Activated gamma-delta T cell treated with anti-CD3 and anti-CD28 coated beads, Interleukin-2, amount 50 U/mL, for 16 hours (primary cell): ENCODE measurements around the gene TSHZ2.

Experiments
- DNase-seq: peaks from one replicate; pipeline ENCODE4 v3.0.0-alpha.2; 2020; ENCODE audit warnings: low read depth

TSHZ2 gene, protein sequence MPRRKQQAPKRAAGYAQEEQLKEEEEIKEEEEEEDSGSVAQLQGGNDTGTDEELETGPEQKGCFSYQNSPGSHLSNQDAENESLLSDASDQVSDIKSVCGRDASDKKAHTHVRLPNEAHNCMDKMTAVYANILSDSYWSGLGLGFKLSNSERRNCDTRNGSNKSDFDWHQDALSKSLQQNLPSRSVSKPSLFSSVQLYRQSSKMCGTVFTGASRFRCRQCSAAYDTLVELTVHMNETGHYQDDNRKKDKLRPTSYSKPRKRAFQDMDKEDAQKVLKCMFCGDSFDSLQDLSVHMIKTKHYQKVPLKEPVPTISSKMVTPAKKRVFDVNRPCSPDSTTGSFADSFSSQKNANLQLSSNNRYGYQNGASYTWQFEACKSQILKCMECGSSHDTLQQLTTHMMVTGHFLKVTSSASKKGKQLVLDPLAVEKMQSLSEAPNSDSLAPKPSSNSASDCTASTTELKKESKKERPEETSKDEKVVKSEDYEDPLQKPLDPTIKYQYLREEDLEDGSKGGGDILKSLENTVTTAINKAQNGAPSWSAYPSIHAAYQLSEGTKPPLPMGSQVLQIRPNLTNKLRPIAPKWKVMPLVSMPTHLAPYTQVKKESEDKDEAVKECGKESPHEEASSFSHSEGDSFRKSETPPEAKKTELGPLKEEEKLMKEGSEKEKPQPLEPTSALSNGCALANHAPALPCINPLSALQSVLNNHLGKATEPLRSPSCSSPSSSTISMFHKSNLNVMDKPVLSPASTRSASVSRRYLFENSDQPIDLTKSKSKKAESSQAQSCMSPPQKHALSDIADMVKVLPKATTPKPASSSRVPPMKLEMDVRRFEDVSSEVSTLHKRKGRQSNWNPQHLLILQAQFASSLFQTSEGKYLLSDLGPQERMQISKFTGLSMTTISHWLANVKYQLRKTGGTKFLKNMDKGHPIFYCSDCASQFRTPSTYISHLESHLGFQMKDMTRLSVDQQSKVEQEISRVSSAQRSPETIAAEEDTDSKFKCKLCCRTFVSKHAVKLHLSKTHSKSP (N-terminal part only)

DNA sequence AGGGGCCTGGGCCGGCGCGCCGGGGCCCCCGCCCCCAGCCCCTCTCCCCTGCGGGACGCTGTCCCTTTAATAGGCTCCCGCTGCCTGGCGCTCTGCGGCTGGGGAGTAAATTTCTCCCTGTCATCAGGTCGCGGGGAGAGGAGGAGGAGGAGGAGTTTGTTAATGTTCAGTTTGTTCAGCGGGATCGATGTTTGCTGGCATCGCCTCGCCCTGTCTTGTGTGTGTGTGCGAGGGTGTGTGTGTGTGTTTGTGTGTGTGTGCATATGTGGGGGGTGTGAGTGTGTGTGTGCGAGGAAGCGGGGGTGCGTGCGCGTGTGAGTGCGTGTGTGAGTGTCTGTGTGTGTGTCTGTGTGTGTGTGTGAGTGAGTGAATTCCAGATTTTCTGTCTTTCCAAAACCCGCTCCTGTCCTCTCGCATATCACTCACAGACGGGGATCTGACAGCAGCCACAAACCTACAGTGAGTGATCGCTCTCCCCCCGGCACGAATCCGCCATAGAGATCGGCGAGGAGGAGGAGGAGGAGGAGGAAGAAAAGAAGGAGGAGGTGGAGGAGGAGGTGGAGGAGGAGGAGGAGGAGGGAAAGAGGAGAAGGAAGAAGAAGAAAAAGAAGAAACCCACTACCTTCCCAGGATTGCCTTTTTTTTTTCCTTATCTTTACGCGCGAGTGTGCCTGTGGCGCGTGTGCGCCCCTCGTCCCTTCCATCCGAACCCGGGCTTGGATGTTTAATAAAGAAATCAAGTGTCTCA is at the start of gene TSHZ2:
Gene TSHZ2, plus strand, starts transcription at position 169 of the 748 bp plus-strand sequence. CDS start 936 bp downstream, outside the sequence.
- DNase-seq, result no peak

DNA sequence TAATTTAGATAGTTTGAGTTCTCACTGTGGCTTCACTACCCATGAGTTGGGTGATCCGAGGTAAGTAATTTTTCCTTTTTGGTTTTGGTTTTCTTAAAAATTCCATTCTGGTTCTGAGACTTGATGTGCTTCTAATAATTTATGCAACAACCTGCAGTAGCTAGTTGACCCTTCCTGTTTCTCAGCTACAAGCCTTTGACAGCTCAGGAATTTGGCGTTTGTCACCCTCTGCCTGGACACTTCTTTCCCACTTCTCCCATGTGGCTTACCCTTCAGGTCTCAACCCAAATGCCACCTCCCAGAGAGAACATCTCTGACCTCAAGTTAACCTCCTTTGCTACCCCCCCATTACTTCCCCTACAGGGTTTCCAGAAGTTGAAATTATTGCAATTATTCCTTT is 49.7 kb upstream of the TSHZ2 start:
- no peak for DNase-seq

DNA sequence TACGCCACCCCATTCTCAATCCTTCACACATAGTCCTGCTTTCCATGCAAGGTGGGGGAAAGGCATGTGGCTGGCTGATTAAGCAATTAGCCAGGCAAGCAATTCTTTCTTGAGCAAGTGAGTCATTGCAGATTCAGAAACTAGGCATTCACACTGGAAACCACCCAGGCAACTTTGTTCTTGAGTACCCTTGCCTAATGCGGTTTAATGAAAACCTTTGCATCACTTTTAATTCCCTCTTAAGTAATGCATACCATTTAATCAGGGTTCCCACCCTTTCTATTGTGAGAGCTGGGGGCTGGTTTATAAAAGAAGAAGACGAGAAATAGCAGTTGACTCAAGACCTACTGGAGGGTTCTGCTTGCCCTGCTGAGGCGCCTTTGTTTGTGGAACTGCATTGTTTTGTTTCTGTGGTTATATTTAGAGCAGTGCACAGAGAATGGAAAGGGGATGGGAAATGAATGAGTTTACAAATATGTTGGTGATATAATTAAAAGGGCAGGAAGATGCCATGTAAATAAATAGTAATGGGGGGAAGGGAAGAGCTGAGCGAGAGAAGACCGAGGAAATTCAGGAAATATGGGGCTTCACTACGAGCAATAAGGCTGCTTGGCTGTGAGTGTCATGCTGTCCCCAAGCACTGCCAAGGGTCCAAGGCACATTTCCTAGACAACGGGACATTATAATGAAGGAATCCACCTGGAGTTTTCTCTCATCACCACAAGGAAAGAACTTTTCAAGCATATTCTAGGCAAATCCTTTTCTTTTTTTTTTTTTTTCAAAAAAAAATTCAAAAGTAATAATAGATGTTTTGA is 48.8 kb upstream of the TSHZ2 start:
- no peak for DNase-seq

DNA sequence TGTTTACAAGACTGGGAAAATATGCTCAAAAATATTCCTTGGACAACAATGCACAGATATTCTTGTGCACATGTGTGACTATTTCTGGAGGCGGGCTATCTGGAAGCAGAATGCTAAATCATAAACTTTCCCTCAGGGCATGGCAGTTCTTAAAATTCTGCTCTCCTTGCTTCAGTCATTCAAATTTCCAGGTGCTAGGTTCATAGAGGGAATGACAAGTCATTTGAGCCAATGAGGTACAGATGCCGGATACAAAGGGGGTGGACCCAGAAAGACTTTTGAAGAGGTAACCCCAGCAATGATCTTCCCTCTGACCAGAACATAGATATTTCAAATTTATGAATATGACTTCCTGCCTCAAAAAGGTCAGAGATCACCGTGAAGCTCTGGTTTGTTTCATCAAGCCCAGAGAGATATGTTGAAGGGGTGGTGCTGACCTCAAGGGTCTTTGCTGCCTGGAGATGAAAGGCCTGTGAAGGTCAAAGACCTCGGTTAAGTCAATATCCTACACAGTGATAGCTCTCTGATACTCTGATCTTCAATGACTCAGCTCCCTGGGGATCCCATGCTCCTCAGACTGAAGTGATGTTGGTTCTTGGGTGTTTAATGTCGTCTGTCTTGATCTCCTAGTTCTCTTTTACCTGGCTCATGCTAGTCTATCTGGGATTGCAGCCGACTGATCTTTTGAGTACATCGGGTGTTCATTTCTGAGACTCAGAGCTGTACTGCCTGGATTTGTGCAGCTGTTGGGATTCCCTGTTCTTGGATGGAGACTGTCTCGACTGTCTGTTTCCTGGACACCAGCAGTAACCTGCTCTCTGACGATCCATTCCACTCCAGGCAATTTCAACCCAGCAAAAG is 47.5 kb upstream of the TSHZ2 start:
- no peak for DNase-seq

DNA sequence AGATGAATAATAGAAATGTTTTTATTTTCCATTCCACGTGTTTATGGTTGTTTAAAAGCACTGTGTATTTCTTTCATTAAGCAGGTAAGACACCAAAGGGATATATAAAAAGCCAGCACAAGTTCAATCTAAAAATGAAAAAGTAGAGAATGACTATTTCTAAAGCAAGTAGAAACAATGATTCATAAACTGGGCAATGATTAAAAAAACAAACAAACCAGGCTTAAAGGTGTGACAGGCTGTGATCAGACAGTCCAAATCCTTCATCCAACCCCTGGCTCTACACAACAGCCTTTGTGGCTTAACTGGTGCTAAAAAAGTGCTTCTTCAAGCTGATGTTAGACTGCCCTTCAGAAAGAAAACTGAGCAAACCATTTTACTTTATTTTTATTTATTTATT is 45.7 kb upstream of the TSHZ2 start:
- no peak for DNase-seq

DNA sequence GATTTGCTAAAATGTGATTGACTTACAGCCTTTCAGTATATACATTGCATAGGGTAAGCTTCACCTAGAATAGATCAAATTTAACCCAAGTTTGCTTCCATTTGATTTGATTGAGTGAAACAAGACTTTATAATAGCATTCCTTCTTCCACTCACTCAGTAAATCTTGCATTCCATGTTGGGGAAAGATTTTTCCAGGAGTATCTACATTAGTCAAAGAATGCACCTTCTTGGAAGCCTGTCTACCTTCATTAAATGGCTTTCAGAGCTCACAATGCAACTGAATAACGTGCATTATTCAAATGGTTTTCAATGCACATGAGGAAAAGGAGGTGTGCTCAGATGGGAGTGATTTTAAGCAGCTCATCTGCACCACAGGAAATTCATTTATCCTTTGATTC is 38.3 kb upstream of the TSHZ2 start:
- DNase-seq, result no peak

DNA sequence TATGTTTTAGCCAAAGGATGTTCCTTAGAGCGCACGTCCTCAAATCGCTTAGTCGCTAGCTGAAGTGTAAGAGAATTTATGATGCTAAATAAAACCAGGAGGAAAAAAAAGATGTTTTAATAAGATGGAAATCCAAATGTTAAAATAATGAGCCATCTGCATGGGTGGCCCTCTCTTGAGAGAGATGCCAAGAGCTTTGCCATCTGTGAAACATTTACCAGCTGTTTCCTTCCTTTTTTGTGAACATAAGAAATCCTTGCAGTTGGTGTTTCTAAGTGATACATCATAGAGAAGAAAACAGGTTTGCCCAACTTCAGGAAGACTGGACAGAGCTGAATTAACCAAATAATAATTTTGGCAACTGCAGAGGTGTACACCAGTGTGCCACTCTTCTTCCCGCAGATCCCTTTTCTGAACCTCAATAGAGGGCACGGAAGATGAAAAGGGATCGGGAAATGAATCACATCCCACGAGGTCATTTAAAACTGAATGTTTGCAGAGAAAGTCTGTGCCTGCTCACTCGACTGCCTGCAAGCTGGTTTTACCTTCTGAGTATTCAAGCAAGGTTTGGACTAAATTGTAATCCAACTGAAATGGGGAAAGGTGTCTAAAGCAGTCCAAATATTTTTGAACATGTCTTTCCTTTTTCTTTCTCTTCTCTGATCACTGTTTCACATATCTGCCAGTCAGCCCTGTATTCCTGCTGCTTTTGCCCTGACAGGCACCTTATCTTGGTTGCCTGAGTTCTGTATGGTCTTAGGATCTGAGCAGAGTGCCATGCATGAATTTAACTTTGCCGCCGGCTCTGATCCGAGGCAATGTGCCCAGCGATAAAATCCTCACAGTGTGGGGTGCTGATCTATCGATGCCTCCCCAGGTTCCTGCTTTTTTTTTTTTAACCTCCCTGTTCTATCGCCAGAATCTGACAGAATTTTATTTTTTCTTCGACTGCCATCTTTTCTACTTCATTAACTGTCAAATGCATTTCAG is 35.5 kb upstream of the TSHZ2 start:
- no peak for DNase-seq

DNA sequence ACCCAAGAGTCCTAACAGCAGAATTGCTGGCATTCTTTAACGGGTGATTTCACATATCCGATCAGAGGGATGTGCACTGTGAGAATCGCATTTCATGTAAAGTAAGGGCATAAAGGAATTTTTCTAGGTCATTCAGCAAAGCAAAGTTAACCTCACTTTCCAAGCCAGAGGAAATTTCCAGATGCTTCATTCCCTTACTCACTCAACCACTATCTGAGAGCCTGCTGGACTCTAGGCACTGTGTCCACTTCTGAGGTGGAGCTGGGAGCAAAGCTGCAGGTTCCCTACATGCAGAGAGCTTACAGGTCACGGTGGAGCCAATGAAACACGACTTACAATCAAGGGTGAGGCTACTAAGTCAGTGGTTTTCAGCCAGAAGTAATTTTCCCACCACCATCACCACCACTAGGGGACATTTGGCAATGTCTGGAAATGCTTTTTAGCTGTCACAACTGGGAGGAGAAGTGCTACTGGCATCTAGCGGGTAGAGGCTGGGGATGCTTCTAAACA is 34.5 kb upstream of the TSHZ2 start:
- no peak for DNase-seq

DNA sequence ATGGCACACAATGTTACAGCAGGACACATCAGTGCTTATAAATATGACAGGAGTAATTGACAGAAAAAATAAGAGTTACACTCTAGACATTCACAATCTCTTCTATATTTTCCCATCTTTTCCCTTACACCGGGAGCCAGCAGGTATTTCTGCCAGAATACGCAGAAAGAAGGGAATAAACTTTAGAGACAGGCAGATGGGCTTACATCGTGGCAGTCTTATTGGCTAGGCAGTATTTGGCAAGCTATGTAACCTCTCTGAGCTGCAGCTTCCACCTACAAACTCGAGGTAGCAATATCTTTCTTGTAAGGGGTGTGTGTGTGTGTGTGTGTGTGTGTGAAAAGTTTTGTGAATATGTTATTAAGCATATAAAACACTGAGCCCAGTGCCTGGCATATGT is 33.0 kb upstream of the TSHZ2 start:
- DNase-seq, result no peak

DNA sequence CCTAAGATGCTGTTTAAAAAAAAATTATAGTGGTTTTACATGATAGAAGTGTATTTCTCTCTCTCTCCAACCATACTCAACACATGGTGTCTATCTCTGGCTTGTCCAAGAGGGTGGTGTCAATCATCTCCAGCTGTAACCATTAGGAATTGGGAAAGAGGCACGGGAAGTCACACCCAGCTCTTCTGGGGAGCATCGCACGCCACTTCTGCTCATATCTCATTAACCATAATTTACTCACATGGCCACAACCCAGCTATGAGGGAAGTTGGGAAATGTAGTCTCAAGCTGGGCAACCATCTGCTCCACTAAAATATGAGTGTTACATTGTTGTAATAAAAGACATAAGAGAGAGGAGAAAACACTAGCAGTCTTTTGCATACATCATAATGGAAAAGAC is 30.4 kb upstream of the TSHZ2 start:
- no peak for DNase-seq

DNA sequence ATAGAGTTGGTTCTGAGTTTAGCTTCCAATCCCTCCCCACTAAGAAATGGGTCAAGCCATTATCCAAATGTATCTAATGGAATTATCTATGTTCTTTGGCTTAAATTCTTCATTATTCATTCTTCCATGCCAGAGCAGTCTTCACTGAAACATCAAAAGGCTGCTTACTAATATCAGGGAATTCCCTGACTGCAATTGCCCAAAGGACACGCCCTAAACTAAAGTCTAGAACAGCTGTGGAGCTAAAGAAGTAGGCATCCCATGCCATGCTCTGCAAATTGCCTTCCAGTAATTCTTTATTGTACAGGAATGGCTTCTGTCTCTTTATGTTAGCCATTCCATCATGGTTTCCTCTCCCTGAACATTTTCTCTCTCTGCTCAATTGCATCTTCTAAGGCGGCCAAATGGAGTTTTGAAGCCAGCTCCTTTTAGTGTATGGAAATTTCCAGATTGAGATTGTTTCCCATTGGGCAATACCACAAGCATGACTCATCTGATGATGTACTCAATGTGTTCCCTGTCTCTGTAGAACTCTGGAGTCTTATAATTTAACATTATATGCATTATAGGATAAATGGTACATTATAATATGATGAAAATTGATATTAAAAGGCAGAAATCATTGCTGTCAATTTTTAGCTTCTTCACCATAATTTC is 28.8 kb upstream of the TSHZ2 start:
- no peak for DNase-seq

DNA sequence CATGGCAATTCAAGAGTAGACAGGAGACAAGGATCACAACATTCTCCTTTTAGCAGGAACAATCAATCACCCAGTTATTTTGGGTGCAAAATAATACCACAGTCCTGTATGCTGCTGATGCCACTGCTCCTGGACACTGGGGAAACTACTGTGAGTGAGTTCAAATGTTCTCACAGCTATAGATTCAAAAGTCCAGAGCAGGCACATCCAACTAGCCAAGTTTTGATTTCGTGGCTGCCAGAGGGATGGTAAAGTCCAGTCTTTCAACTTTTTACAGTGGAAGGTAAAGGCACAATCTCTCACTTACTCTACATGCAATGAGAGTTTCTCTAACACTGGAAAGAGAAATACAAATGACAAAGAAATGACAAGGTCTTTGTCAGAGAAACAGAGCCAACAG is 26.9 kb upstream of the TSHZ2 start:
- DNase-seq, result no peak

DNA sequence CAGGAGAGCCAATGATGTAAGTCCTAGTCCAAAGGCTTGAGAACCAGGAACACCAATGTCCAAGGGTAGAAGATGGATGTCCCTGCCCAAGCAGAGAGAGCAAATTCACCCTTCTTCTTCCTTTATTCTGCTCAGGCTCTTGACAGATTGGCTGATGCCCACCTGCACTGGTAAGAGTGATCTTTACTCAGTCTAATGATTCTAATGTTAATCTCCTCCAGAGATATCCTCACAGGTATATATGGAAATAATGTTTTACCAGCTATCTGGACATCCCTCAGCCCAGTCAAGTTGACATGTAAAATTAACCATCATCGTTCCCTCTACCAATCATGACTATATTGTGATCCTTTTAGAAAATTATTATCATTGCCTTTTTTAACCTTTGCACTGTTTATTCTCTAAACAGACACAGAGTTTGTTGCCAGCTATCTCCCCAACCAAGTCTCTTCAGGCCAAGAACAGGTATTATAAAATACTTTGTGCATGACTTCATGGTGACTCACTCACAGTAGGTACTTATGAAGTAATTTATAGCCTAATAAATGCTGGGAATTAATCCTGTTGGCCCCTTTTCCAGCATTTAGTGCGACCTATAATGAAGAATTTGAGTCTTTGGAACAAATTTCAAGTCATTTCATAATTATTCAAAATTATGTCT is 26.2 kb upstream of the TSHZ2 start:
- no peak for DNase-seq

DNA sequence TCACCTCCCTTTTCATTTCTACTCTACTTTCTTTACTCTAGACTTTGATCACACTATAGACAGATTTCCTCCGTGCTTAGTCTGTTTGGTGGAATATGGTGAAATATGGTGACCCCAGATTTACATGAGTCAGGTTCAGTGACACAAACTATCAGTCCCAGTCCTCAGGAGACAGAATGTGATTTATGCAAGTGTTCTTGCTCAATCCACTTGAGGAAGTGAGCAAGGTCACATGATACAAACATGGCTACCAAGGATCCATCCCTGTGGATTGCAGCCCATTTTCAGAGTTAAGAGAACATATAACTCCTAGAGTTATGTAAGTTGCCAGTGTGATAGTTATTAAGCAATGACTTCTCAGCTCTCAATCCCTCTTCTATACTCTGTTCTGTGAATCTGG is 23.7 kb upstream of the TSHZ2 start:
- DNase-seq, result no peak

DNA sequence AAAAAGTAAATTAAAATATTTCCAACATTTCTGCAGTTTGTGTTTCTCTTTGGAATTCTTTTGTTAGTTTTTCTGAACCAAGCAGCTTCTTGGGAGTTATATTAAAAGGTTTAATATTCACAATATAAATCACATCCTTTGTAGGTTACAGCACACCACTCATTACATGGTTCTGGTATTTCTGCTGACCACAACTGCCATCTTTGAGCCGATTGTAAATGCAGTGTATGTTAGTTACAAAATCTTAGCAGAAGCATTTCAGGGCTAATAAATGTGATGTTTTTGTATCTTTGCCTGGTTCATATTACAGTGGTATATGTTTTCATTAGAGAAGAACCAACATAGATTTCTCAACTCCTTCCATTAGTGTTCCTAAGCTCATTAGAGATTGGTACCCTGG is 19.1 kb upstream of the TSHZ2 start:
- no peak for DNase-seq

DNA sequence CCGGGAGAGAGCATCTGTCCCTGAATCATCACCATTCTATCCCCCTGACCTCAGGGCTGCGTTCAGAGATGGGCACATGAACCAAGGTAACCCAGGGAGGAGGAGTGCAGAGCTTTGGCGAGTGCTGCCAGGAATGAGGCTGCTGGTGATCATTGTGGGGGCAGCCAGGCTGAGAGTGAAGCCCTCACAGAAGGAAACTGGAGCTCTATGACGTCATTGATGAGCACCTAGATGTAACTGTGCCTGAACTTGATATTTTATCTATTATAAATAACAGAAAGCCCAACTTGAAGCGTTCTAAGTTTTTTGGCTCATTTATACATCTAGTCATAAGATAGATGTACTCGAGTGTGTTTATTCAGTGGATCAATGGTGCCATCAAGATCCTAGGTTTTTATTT is 17.3 kb upstream of the TSHZ2 start:
- no peak for DNase-seq

DNA sequence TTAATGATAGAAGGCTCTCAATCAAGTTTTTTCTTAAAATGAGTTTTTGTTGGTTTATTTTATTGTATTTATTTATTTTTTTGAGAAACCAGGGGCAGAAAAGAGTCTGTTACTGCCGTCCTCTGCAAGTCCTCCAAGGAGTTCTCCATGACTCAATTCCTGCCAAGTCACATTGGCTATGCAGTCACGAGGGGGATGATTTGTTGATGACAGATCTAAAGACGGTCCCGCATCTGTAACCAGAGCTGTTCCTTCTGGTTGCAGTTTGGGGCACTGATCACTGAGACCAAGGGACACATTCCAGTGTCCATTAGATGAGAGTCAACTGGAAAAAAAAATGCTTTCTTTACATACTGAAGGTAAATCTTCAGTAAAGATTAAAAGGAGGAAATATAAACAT is 13.9 kb upstream of the TSHZ2 start:
- DNase-seq, result no peak

DNA sequence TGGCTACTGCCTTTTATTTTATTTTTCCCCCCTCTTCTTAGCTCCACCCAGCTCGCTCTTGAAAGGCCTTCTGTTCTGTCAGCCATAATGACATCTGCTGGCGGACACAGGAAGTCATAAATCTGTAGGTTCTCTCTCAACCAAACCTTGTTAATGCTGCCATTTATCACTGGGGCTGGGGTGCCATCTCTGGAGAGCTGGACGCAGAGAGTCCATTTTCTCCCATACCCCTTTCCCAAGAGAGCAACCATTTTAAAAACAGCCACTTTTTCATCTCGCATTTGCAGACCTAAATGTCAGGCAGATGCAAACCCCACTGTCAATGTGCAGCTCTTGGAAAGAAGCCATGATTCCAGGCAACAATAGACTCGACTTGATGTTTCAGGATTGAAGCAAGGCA is 13.0 kb upstream of the TSHZ2 start:
- DNase-seq, result no peak
